ENCODE data around the gene LYRM4.

LYRM4 gene

GRCh38 chr6:5158180-5158579 lies 102.6 kb downstream of the LYRM4 start:
- H3K4me1 ChIP-seq (ENCODE audit: control insufficient read depth, insufficient read depth, low read length, poor library complexity, severe bottlenecking) = no peaks in the 10 kb centered on the region
- no peak overlapping the region for H3K27ac ChIP-seq (ENCODE audit: low read depth, low read length, severe bottlenecking)
- H3K36me3 ChIP-seq (ENCODE audit: control insufficient read depth, insufficient read depth, low read length) = no peaks in the 10 kb centered on the region
- no peak overlapping the region for H3K4me3 ChIP-seq (ENCODE audit: extremely low read depth, insufficient read depth, low read length, poor library complexity, severe bottlenecking)
- no peaks in the 10 kb centered on the region for H3K9me3 ChIP-seq (ENCODE audit: control insufficient read depth, low read length)
- WGBS, 2 experiments (ENCODE audit: insufficient coverage in 2 of 2) = 50 to 57% methylated on average over 1 of the region's 3 CpGs

GRCh38 chr6:5157621-5158138 lies 103.1 kb downstream of the LYRM4 start:
- Histone ChIP-seq H3K4me3 (ENCODE audit: extremely low read depth, insufficient read depth, low read length, poor library complexity, severe bottlenecking) (no peak overlapping the region), H3K27ac (ENCODE audit: low read depth, low read length, severe bottlenecking) (no peak overlapping the region), H3K4me1 (ENCODE audit: control insufficient read depth, insufficient read depth, low read length, poor library complexity, severe bottlenecking) (no peaks in the 10 kb centered on the region), H3K36me3 (ENCODE audit: control insufficient read depth, insufficient read depth, low read length) (no peaks in the 10 kb centered on the region), H3K9me3 (ENCODE audit: control insufficient read depth, low read length) (no peaks in the 10 kb centered on the region)
- WGBS, 2 experiments (ENCODE audit: insufficient coverage in 2 of 2) = 90% methylated on average over 5 of the region's 10 CpGs; no CpG with 5 or more reads in 1 of the 2 experiments

- Histone ChIP-seq H3K4me1 (ENCODE audit: control insufficient read depth, insufficient read depth, low read length, poor library complexity, severe bottlenecking) (peaks cover 9% of the 10 kb centered on the region), H3K27ac (ENCODE audit: low read depth, low read length, severe bottlenecking) (no peak overlapping the region), H3K9me3 (ENCODE audit: control insufficient read depth, low read length) (no peaks in the 10 kb centered on the region), H3K4me3 (ENCODE audit: extremely low read depth, insufficient read depth, low read length, poor library complexity, severe bottlenecking) (no peak overlapping the region), H3K36me3 (ENCODE audit: control insufficient read depth, insufficient read depth, low read length) (no peaks in the 10 kb centered on the region)
- WGBS, 2 experiments (ENCODE audit: insufficient coverage in 2 of 2) = 86 to 93% methylated on average over 1 to 2 of the region's 5 CpGs
Measured at GRCh38 chr6:5156627-5157026, 104.1 kb downstream of the LYRM4 start.

- WGBS, 2 experiments (ENCODE audit: insufficient coverage in 2 of 2) = 92 to 100% methylated on average over 3 of the region's 3 CpGs
- H3K27ac ChIP-seq (ENCODE audit: low read depth, low read length, severe bottlenecking) = no peak overlapping the region
Measured at GRCh38 chr6:5155906-5156305, 104.8 kb downstream of the LYRM4 start.

GRCh38 chr6:5153186-5153585 lies 107.6 kb downstream of the LYRM4 start:
- WGBS, 2 experiments (ENCODE audit: insufficient coverage in 2 of 2) = 92 to 100% methylated on average over 3 to 4 of the region's 5 CpGs
- no peak overlapping the region for H3K4me3 ChIP-seq (ENCODE audit: extremely low read depth, insufficient read depth, low read length, poor library complexity, severe bottlenecking)
- peaks cover 9% of the 10 kb centered on the region for H3K4me1 ChIP-seq (ENCODE audit: control insufficient read depth, insufficient read depth, low read length, poor library complexity, severe bottlenecking)
- no peaks in the 10 kb centered on the region for H3K9me3 ChIP-seq (ENCODE audit: control insufficient read depth, low read length)
- H3K36me3 ChIP-seq (ENCODE audit: control insufficient read depth, insufficient read depth, low read length) = no peaks in the 10 kb centered on the region
- H3K27ac ChIP-seq (ENCODE audit: low read depth, low read length, severe bottlenecking) = no peak overlapping the region

More at GRCh38 chr6:5155906-5156305, 104.8 kb downstream of the LYRM4 start:
- no peaks in the 10 kb centered on the region for H3K36me3 ChIP-seq (ENCODE audit: control insufficient read depth, insufficient read depth, low read length)
- peaks cover 9% of the 10 kb centered on the region for H3K4me1 ChIP-seq (ENCODE audit: control insufficient read depth, insufficient read depth, low read length, poor library complexity, severe bottlenecking)
- no peaks in the 10 kb centered on the region for H3K9me3 ChIP-seq (ENCODE audit: control insufficient read depth, low read length)
- H3K4me3 ChIP-seq (ENCODE audit: extremely low read depth, insufficient read depth, low read length, poor library complexity, severe bottlenecking) = no peak overlapping the region

GRCh38 chr6:5152460-5152859 lies 108.3 kb downstream of the LYRM4 start:
- H3K36me3 ChIP-seq (ENCODE audit: control insufficient read depth, insufficient read depth, low read length) = no peaks in the 10 kb centered on the region
- H3K4me1 ChIP-seq (ENCODE audit: control insufficient read depth, insufficient read depth, low read length, poor library complexity, severe bottlenecking) = peaks cover 9% of the 10 kb centered on the region
- H3K27ac ChIP-seq (ENCODE audit: low read depth, low read length, severe bottlenecking) = no peak overlapping the region
- no peak overlapping the region for H3K4me3 ChIP-seq (ENCODE audit: extremely low read depth, insufficient read depth, low read length, poor library complexity, severe bottlenecking)
- no peaks in the 10 kb centered on the region for H3K9me3 ChIP-seq (ENCODE audit: control insufficient read depth, low read length)
- WGBS, 2 experiments (ENCODE audit: insufficient coverage in 2 of 2) = 86 to 90% methylated on average over 6 to 8 of the region's 9 CpGs

- Histone ChIP-seq H3K4me3 (ENCODE audit: extremely low read depth, insufficient read depth, low read length, poor library complexity, severe bottlenecking) (no peak overlapping the region), H3K9me3 (ENCODE audit: control insufficient read depth, low read length) (no peaks in the 10 kb centered on the region), H3K27ac (ENCODE audit: low read depth, low read length, severe bottlenecking) (no peak overlapping the region), H3K36me3 (ENCODE audit: control insufficient read depth, insufficient read depth, low read length) (no peaks in the 10 kb centered on the region), H3K4me1 (ENCODE audit: control insufficient read depth, insufficient read depth, low read length, poor library complexity, severe bottlenecking) (peaks cover 9% of the 10 kb centered on the region)
- 63 to 71% methylated on average over 5 to 6 of the region's 7 CpGs for WGBS, 2 experiments (ENCODE audit: insufficient coverage in 2 of 2)
Measured at GRCh38 chr6:5151955-5152401, 108.8 kb downstream of the LYRM4 start.

- no peak overlapping the region for H3K4me3 ChIP-seq (ENCODE audit: extremely low read depth, insufficient read depth, low read length, poor library complexity, severe bottlenecking)
- peaks cover 9% of the 10 kb centered on the region for H3K4me1 ChIP-seq (ENCODE audit: control insufficient read depth, insufficient read depth, low read length, poor library complexity, severe bottlenecking)
- H3K36me3 ChIP-seq (ENCODE audit: control insufficient read depth, insufficient read depth, low read length) = no peaks in the 10 kb centered on the region
- no peaks in the 10 kb centered on the region for H3K9me3 ChIP-seq (ENCODE audit: control insufficient read depth, low read length)
- no peak overlapping the region for H3K27ac ChIP-seq (ENCODE audit: low read depth, low read length, severe bottlenecking)
- 95 to 96% methylated on average over 8 of the region's 9 CpGs for WGBS, 2 experiments (ENCODE audit: insufficient coverage in 2 of 2)
Measured at GRCh38 chr6:5151360-5151954, 109.3 kb downstream of the LYRM4 start.

GRCh38 chr6:5150551-5151075 lies 110.1 kb downstream of the LYRM4 start:
- H3K36me3 ChIP-seq (ENCODE audit: control insufficient read depth, insufficient read depth, low read length) = no peaks in the 10 kb centered on the region
- H3K4me3 ChIP-seq (ENCODE audit: extremely low read depth, insufficient read depth, low read length, poor library complexity, severe bottlenecking) = no peak overlapping the region
- H3K9me3 ChIP-seq (ENCODE audit: control insufficient read depth, low read length) = no peaks in the 10 kb centered on the region
- 89% methylated on average over 3 of the region's 3 CpGs for WGBS, 2 experiments (ENCODE audit: insufficient coverage in 2 of 2)
- H3K4me1 ChIP-seq (ENCODE audit: control insufficient read depth, insufficient read depth, low read length, poor library complexity, severe bottlenecking) = peaks cover 9% of the 10 kb centered on the region
- H3K27ac ChIP-seq (ENCODE audit: low read depth, low read length, severe bottlenecking) = no peak overlapping the region

- Histone ChIP-seq H3K4me3 (ENCODE audit: extremely low read depth, insufficient read depth, low read length, poor library complexity, severe bottlenecking) (no peak overlapping the region), H3K27ac (ENCODE audit: low read depth, low read length, severe bottlenecking) (no peak overlapping the region), H3K36me3 (ENCODE audit: control insufficient read depth, insufficient read depth, low read length) (no peaks in the 10 kb centered on the region), H3K4me1 (ENCODE audit: control insufficient read depth, insufficient read depth, low read length, poor library complexity, severe bottlenecking) (peaks cover 9% of the 10 kb centered on the region), H3K9me3 (ENCODE audit: control insufficient read depth, low read length) (no peaks in the 10 kb centered on the region)
- 89 to 100% methylated on average over 4 of the region's 6 CpGs for WGBS, 2 experiments (ENCODE audit: insufficient coverage in 2 of 2)
Measured at GRCh38 chr6:5149891-5150290, 110.9 kb downstream of the LYRM4 start.

- no peak overlapping the region for H3K27ac ChIP-seq (ENCODE audit: low read depth, low read length, severe bottlenecking)
- no peaks in the 10 kb centered on the region for H3K9me3 ChIP-seq (ENCODE audit: control insufficient read depth, low read length)
- peaks cover 9% of the 10 kb centered on the region for H3K4me1 ChIP-seq (ENCODE audit: control insufficient read depth, insufficient read depth, low read length, poor library complexity, severe bottlenecking)
- WGBS, 2 experiments (ENCODE audit: insufficient coverage in 2 of 2) = 97 to 100% methylated on average over 2 to 3 of the region's 6 CpGs
- no peaks in the 10 kb centered on the region for H3K36me3 ChIP-seq (ENCODE audit: control insufficient read depth, insufficient read depth, low read length)
- H3K4me3 ChIP-seq (ENCODE audit: extremely low read depth, insufficient read depth, low read length, poor library complexity, severe bottlenecking) = no peak overlapping the region
Measured at GRCh38 chr6:5149159-5149704, 111.5 kb downstream of the LYRM4 start.

Data from mesodermal cell (in vitro differentiated cells).